Panc1 (cell line): ENCODE measurements around the gene UBAC2. TPM values are rescaled to one million over a fixed set of nuclear protein-coding genes. Genes with fewer than 3 reads are reported as not detected.

Experiments used
- ATAC-seq: fragments of 200-7000 bp; cut with Tn5 transposase; 2 replicates; pipeline ENCODE4 v1.9.1; 2020; ENCODE audit warnings: mild to moderate bottlenecking, moderate library complexity
- BruUV-seq: library from RNA; stranded (reverse); fragments of 400-500 nt; replicated peaks from 2 replicates; lab custom pipeline; 2021; lab: Mats Ljungman, UMichigan
- CTCF ChIA-PET: fragments of 300-600 bp; sonication (Branson Sonifier 250); formaldehyde crosslinking; loops from one replicate; lab custom pipeline; 2022; ENCODE audit warnings: antibody characterized with exemption; lab: Charles Lee
- POLR2A ChIA-PET: fragments of 300-600 bp; sonication (Branson Sonifier 250); formaldehyde crosslinking; loops from one replicate; lab custom pipeline; 2022; ENCODE audit warnings: antibody characterized with exemption; lab: Charles Lee
- DNase-seq: peaks from one replicate; pipeline ENCODE4 v3.0.0-alpha.2; 2010; ENCODE audit warnings: low read depth, low spot score
- H3K27ac ChIP-seq: 2 replicates; pipeline ENCODE4 v1.5.1; 2011; ENCODE audit warnings: mild to moderate bottlenecking, low read length, inconsistent platforms
- H3K27me3 ChIP-seq: fragments of 200-500 bp; sonication (Bioruptor generic); 2 replicates; pipeline ENCODE4 v1.6.0; 2014; ENCODE audit warnings: low read length, inconsistent platforms; ENCODE audit not compliant: control insufficient read depth, insufficient read depth
- H3K36me3 ChIP-seq: fragments of 200-500 bp; sonication (Bioruptor generic); 2 replicates; pipeline ENCODE4 v1.5.1; 2014; ENCODE audit warnings: inconsistent platforms, mild to moderate bottlenecking, low read length, moderate library complexity; ENCODE audit not compliant: control insufficient read depth, insufficient read depth
- H3K4me1 ChIP-seq: 2 replicates; pipeline ENCODE4 v1.5.1; 2011; ENCODE audit warnings: inconsistent platforms, mild to moderate bottlenecking, low read length, moderate library complexity; ENCODE audit not compliant: control insufficient read depth, insufficient read depth
- H3K4me3 ChIP-seq, 2 experiments: 2 replicates each; pipeline ENCODE4 v1.5.1; 2011 to 2012; ENCODE audit warnings: low read depth in 2 of 2, low read length in 2 of 2, mild to moderate bottlenecking in 2 of 2, inconsistent platforms in 1 of 2, moderate library complexity in 1 of 2
- H3K9me3 ChIP-seq: fragments of 200-500 bp; sonication (Bioruptor generic); 2 replicates; pipeline ENCODE4 v1.5.1; 2014; ENCODE audit warnings: low read depth, mild to moderate bottlenecking, inconsistent platforms, low read length, moderate library complexity; ENCODE audit not compliant: control insufficient read depth, insufficient read depth
- POLR2AphosphoS5 ChIP-seq: IDR thresholded peaks from 2 replicates; pipeline ENCODE4 v1.6.1; 2012; ENCODE audit warnings: mild to moderate bottlenecking, low read depth, low read length, moderate library complexity
- REST ChIP-seq, 2 experiments: IDR thresholded peaks; 2 replicates each; pipeline ENCODE4 v1.6.1; 2011 to 2012; ENCODE audit warnings: low read depth in 2 of 2, control low read depth in 1 of 2, low read length in 1 of 2, mild to moderate bottlenecking in 1 of 2, moderate library complexity in 1 of 2; ENCODE audit not compliant: insufficient read depth in 1 of 2
- SIN3A ChIP-seq: IDR thresholded peaks from 2 replicates; pipeline ENCODE4 v1.6.1; 2012; ENCODE audit warnings: low read depth, mild to moderate bottlenecking, low read length, moderate library complexity, borderline replicate concordance; ENCODE audit not compliant: insufficient read depth
- TCF7L2 ChIP-seq: IDR thresholded peaks from 2 replicates; pipeline ENCODE4 v1.6.1; 2011; ENCODE audit warnings: mild to moderate bottlenecking, low read depth, low read length, inconsistent platforms
- in situ Hi-C: cut with HindIII; loops from 2 replicates; pipeline ENCODE4 v1.10.0; 2016; ENCODE audit warnings: low sequenced_read_pairs, low pct_unique_long_range_greater_than_20kb
- intact Hi-C: fragments of 100-400 bp; cut with micrococcal nuclease; formaldehyde crosslinking; loops from one replicate; pipeline ENCODE4 v1.10.0; 2022; ENCODE audit not compliant: unreplicated experiment
- total RNA-seq: library from RNA; stranded (reverse); gene quantifications from one replicate; pipeline ENCODE4 v1.2.1, GENCODE V29; 2021; ENCODE audit not compliant: unreplicated experiment
- TF ChIP-seq, protein P1 (sequence below): fragments of 450-650 bp; IDR thresholded peaks from 2 replicates; pipeline ENCODE4 v1.5.1; 2017; ENCODE audit warnings: mild to moderate bottlenecking

The UBAC2 gene
- total RNA-seq, 1 experiment from 2014 or later, result 40.8 TPM

- ATAC-seq (no peak), DNase-seq (no peak)
- in situ Hi-C loops (no loop called here), intact Hi-C loops (no loop called here)
- Histone ChIP-seq H3K36me3 (no peaks in the 10 kb centered on the region; the same call in 1 of the 2 replicates), H3K4me3 (no peak overlapping the region), H3K4me1 (no peaks in the 10 kb centered on the region), H3K9me3 (no peaks in the 10 kb centered on the region), H3K27me3 (no peaks in the 10 kb centered on the region), H3K27ac (no peak overlapping the region)
- TF ChIP-seq SIN3A, result no peak
- TF ChIP-seq REST (IDR thresholded peaks at IDR 0.05; ENCODE audit: insufficient read depth in 1 of 2, low read depth in 2 of 2, low read length in 1 of 2), result no peak
- TF ChIP-seq POLR2AphosphoS5, result no peak
- TF ChIP-seq, protein P1, sequence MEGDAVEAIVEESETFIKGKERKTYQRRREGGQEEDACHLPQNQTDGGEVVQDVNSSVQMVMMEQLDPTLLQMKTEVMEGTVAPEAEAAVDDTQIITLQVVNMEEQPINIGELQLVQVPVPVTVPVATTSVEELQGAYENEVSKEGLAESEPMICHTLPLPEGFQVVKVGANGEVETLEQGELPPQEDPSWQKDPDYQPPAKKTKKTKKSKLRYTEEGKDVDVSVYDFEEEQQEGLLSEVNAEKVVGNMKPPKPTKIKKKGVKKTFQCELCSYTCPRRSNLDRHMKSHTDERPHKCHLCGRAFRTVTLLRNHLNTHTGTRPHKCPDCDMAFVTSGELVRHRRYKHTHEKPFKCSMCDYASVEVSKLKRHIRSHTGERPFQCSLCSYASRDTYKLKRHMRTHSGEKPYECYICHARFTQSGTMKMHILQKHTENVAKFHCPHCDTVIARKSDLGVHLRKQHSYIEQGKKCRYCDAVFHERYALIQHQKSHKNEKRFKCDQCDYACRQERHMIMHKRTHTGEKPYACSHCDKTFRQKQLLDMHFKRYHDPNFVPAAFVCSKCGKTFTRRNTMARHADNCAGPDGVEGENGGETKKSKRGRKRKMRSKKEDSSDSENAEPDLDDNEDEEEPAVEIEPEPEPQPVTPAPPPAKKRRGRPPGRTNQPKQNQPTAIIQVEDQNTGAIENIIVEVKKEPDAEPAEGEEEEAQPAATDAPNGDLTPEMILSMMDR, result no peak
- TF ChIP-seq TCF7L2, result no peak
- BruUV-seq, result no TSS peak
- ChIA-PET POLR2A (no interaction called here), CTCF (no interaction called here)
Measured at GRCh38 chr13:99256283-99256682, 55.6 kb downstream of the UBAC2 start.

- TF ChIP-seq SIN3A (no peak), TCF7L2 (no peak), REST (IDR thresholded peaks at IDR 0.05; ENCODE audit: insufficient read depth in 1 of 2, low read depth in 2 of 2, low read length in 1 of 2) (no peak), POLR2AphosphoS5 (no peak)
- TF ChIP-seq, protein P1, result no peak
- H3K27me3 ChIP-seq, result no peaks in the 10 kb centered on the region
- intact Hi-C loops (no loop called here), in situ Hi-C loops (no loop called here)
- no TSS peak for BruUV-seq
- no peak overlapping the region for H3K4me3 ChIP-seq
- ChIA-PET POLR2A (no interaction called here), CTCF (no interaction called here)
- DNase-seq (no peak), ATAC-seq (no peak)
- no peak overlapping the region for H3K27ac ChIP-seq
- H3K9me3 ChIP-seq, result no peaks in the 10 kb centered on the region
- no peaks in the 10 kb centered on the region; the same call in 1 of the 2 replicates for H3K36me3 ChIP-seq
- no peaks in the 10 kb centered on the region for H3K4me1 ChIP-seq
Measured at GRCh38 chr13:99256709-99257108, 56.1 kb downstream of the UBAC2 start.
